Left ventricle myocardium superior (tissue), 1 donor: ENCODE data around the gene TMEM59. TPM values are rescaled to one million over a fixed set of nuclear protein-coding genes. Genes with fewer than 3 reads are reported as not detected.
"Not testable (repeated sequence)": the region's sequence is repeated elsewhere in the genome, so short reads cannot be mapped to it uniquely, and the experiment has no call there.

Experiments used
- ATAC-seq: fragments of 200-7000 bp; cut with Tn5 transposase; one replicate; pipeline ENCODE4 v1.9.1; 2020; ENCODE audit warnings: mild to moderate bottlenecking, moderate library complexity
- DNase-seq: peaks from one replicate; pipeline ENCODE4 v3.0.0-alpha.2; 2020
- intact Hi-C: fragments of 100-400 bp; cut with micrococcal nuclease; formaldehyde crosslinking; loops from one replicate; pipeline ENCODE4 v1.11.0; 2022
- total RNA-seq: library from RNA; stranded (reverse); fragmentation: NEBNext Ultra II Directional; extraction: Animal tissue kit (Norgen Biotek cat#: 25700); gene quantifications from one replicate; pipeline ENCODE4 v1.2.1, GENCODE V29; 2021
- donor health status: DM: no; HTN: yes; CAD: no; lungs with severe emphysema.

The TMEM59 gene
- total RNA-seq, 1 donor from 2014 or later: 318 TPM

GRCh38 chr1:54064299-54064698 lies 11.3 kb upstream of the TMEM59 start:
- ATAC-seq (no peak), DNase-seq (no peak)
- intact Hi-C loops: no loop called here

DNA sequence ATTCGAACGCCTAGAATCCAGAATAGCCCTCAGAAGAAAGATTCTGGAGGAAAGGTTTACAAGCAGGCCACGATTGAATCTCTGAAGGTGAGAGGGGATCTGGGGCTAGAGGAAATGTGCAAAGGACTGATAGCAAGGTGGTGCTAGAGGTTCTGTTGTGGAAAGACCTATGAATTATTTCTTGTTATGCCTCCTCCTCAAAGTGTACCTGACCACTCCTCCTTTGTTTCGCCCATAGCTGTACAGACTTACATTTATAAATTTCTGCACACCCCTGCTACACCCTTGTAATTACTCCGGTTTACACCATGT lies 1.4 kb upstream of the TMEM59 start:
- ATAC-seq (no peak), DNase-seq (no peak)
- intact Hi-C loops: no loop called here

- peak; percentile 4 for ATAC-seq
- intact Hi-C loops: no loop called here
Observed at GRCh38 chr1:54053745-54054437, 887 bp upstream of the TMEM59 start.

DNA sequence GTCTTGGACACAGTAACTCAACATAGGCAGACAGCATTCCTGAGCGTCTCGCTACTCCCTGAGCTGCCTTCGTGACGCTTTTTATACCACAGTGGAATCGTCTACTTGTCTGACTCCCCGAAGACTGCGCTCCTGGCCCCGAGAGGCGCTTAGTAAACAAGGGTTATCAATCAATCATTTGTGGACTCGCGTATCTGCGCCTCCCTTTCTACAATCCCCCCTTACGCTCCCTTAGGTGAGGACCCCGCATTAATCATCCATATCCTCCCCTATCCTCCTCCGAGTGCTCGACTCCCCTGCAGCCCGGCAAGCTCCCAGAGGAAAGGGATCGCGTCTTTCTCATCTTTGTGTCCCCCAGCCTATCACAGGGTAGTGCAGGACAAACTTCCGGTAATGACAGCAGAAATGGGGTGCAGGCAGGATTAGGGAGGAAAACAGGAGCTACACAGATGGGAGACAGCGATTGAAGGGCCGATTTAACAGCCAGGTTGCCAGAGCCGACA lies 522 bp downstream of the TMEM59 start:
- peak; percentile 37 for DNase-seq
- intact Hi-C loops: no loop called here
- peak; percentile 24 for ATAC-seq

More at GRCh38 chr1:54053745-54054437, 887 bp upstream of the TMEM59 start:
- DNase-seq: no peak

DNA sequence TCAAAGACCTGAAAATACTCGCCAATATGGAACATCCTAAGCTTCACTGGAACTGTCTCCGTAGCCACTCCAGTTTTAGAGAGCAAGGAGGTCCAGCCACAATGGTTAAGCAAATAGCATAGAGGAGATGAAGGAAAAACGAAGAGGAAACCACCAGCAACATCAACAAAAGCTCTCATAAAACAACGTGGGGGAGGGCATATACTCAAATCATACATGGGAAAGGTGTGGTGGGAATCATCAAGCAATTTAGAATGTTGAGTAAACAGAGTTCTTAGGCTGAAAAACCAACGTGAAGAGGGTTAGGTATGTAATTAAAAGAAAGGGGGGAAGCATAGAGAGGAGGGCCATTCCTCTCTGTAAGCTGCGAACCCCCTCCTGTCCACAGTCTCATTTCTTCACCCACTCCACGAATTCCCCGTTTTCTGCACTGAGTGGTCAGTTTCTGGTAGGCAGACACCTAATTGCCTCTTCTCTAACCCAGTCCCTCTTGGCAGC lies 1.0 kb downstream of the TMEM59 start:
- ATAC-seq: no peak
- intact Hi-C loops: no loop called here
- DNase-seq: no peak

- DNase-seq, intact Hi-C loops, ATAC-seq: not testable (repeated sequence)
Observed at GRCh38 chr1:54050435-54050834, 2.6 kb downstream of the TMEM59 start.

DNA sequence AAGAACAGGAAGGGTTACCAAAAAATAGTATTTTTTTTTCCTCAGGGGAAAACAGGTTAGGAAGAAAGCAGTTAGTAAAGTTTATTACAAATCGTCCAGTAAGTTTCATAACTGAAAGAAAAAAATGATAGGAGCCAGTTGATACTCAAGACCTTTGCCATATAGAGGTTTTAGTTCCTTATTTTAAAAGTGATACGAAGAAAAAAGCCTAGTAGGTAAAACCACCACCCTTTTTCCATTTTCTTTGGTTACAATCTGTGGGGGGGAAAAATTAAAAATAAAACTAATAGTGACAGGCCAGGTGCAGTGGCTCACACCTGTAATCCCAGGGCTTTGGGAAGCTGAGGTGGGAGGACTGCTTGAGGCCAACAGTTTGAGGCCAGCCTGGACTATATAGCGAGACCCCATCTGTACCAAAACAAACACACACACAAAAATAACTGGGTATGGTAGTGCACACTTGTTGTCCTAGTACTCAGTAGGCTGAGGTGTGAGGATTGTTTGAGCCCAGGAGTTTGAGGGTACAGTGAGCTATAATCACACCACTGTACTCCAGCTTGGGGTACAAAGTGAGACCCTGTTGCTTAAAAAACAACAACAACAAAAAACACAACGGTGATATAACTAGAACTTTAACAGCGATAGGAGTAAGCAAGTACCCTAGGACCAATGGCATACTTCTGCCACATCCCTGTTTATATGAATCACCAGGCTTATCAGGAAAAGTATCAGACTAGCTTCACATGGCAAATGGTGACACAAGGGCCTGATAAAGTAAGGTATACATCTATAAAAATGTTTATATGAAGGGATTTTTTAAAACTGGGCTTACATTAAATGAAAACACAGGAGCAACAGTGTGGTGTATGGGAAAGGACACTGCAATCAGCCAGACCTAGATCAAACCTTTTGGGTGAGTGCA lies 5.4 kb downstream of the TMEM59 start:
- ATAC-seq (no peak), DNase-seq (no peak)
- intact Hi-C loops: no loop called here

GRCh38 chr1:54046671-54047383 lies 6.2 kb downstream of the TMEM59 start:
- intact Hi-C loops: no loop called here
- ATAC-seq: no peak
- no peak for DNase-seq

GRCh38 chr1:54045496-54045895 lies 7.5 kb downstream of the TMEM59 start:
- intact Hi-C loops: no loop called here

GRCh38 chr1:54041806-54042205 lies 11.2 kb downstream of the TMEM59 start:
- DNase-seq: no peak
- ATAC-seq: no peak
- intact Hi-C loops: no loop called here

More at GRCh38 chr1:54045496-54045895, 7.5 kb downstream of the TMEM59 start:
- ATAC-seq (no peak), DNase-seq (no peak)

DNA sequence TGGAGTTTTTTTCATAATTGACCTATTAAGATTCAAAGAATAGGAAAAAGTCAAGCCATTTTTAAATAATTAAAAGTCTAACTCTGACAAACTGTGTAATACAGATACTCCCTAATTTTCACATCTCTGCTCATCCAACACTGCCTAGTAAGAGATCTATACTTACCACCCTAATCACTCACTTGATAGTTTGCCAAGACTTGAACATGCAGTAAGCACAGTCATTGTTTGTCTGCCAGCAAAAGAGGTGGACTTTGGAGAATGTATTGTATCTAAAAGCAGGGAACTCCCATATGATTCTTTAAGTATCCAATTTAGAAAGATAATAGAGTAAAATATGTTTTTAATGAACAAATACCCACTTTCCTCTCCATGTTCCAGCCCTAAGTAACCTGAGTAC lies 15.5 kb downstream of the TMEM59 start:
- DNase-seq (no peak), ATAC-seq (peak; percentile 86)
- intact Hi-C loops: no loop called here

- intact Hi-C loops: no loop called here
- ATAC-seq (peak; percentile 42), DNase-seq (no peak)
Observed at GRCh38 chr1:54028306-54029251, 24.4 kb downstream of the TMEM59 start.

DNA sequence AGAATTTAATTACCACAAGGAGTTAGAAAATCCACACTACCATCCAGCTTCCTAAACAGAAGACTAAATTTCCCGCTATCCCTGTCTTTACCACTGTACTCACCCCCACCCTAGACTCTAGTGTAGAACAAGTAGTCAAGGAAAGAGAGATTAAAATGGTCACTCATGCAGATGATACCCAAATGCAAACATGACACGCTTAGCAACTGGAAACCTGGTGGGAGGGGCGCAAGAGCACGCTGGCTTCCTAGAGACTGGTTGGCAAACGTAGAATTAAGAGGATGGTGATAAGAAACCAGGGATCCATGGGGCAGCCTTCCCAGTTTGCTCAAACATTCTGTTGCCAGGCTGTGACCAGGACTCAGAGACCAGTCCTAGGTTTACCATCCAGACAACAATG lies 25.2 kb downstream of the TMEM59 start:
- DNase-seq (peak; percentile 51), ATAC-seq (peak; percentile 94)
- intact Hi-C loops: no loop called here

DNA sequence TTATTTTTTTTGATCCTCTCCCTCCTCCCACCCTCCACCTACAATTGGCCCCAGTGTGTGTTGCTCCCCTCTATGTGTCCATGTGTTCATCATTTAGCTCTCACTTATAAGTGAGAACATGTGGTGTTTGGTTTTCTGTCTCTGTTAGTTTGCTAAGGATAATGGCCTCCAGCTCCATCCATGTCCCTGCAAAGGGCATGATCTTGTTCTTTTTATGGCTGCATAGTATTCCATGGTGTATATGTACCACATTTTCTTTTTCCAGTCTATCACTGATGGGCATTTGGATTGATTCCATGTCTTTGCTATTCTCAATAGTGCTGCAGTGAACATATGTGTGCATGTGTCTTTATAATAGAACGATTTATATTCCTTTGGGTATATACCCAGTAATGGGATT lies 28.2 kb downstream of the TMEM59 start:
- DNase-seq, intact Hi-C loops, ATAC-seq: not testable (repeated sequence)

- ATAC-seq (no peak), DNase-seq (no peak)
- intact Hi-C loops: no loop called here
Observed at GRCh38 chr1:54024358-54024757, 28.6 kb downstream of the TMEM59 start.

- DNase-seq, intact Hi-C loops, ATAC-seq: not testable (repeated sequence)
Observed at GRCh38 chr1:54019562-54020176, 33.3 kb downstream of the TMEM59 start.

- intact Hi-C loops: no loop called here
- DNase-seq: no peak
- ATAC-seq: no peak
Observed at GRCh38 chr1:54018635-54019034, 34.4 kb downstream of the TMEM59 start.

GRCh38 chr1:54017979-54018378 lies 35.0 kb downstream of the TMEM59 start, which contains the start of gene LDLRAD1:
LDLRAD1 (minus strand) TSS chr1:54018186; CDS start chr1:54018112, 74 bp downstream.
- intact Hi-C loops: no loop called here
- ATAC-seq: no peak
- no peak for DNase-seq
